ENCODE measurements around the gene TMEM223.

The TMEM223 gene

GRCh38 chr11:62832336-62833234 is 40.8 kb upstream of the TMEM223 start, which contains the start of gene TEX54:
Gene TEX54 (minus strand): TSS chr11:62832841.
- no peaks in the 10 kb centered on the region for H3K9me3 ChIP-seq (ENCODE audit: control insufficient read depth, insufficient read depth, low read depth, low read length)
- H3K27ac ChIP-seq (ENCODE audit: extremely low read depth, low read depth, low read length): peak within 1 kb of the TSS; percentile 88
- H3K4me3 ChIP-seq (ENCODE audit: low read depth, low read length): peak within 1 kb of the TSS; percentile 87
- H3K36me3 ChIP-seq (ENCODE audit: control insufficient read depth in 2 of 2, insufficient read depth in 1 of 2, low read length in 2 of 2): peaks cover 0 to 58% of the 10 kb centered on the region in 2 experiments; a peak in 2 of 3 replicates
- TF ChIP-seq ZFHX2 (tag by site-specific recombination; conservative IDR thresholded peaks at IDR 0.05): peak; percentile 79
- peak; percentile 34; the same call in 1 of the 2 replicates for TF ChIP-seq ZFP69B (tag by site-specific recombination; IDR thresholded peaks at IDR 0.05)
- TF ChIP-seq ZNF660 (tag by site-specific recombination; IDR thresholded peaks at IDR 0.05): 0 out of 2 replicates have a peak, but pooled peaks have one; percentile 16
- TF ChIP-seq ZBTB17 (tag by site-specific recombination; IDR thresholded peaks at IDR 0.05): peak; percentile 97
- TF ChIP-seq BCL11A (tag by site-specific recombination; IDR thresholded peaks at IDR 0.05; ENCODE audit: low read depth): no peak
- TF ChIP-seq ZNF777 (tag by site-specific recombination; IDR thresholded peaks at IDR 0.05; ENCODE audit: borderline replicate concordance): 0 out of 2 replicates have a peak, but pooled peaks have one; percentile 21
- no peak for TF ChIP-seq ZNF645 (tag by site-specific recombination; IDR thresholded peaks at IDR 0.05)
- no peak for TF ChIP-seq ZNF639 (tag by site-specific recombination; IDR thresholded peaks at IDR 0.05)
- peak; percentile 49 for TF ChIP-seq EGR2 (tag by site-specific recombination; IDR thresholded peaks at IDR 0.05; ENCODE audit: low read depth)
- TF ChIP-seq HIC1 (tag by site-specific recombination; IDR thresholded peaks at IDR 0.05): peak; percentile 46; the same call in 1 of the 2 replicates
- TF ChIP-seq ZBTB20 (tag by site-specific recombination; IDR thresholded peaks at IDR 0.05): peak; percentile 38; the same call in 1 of the 2 replicates
- TF ChIP-seq ZNF585B (tag by site-specific recombination; IDR thresholded peaks at IDR 0.05): no peak
- CTCF ChIA-PET: interaction anchor here (0.5 to 1.5 kb wide), 5 partner anchors 17 to 109 kb away, joined by 3 to 13 read pairs (median 4); partner anchors contain the start of gene TMEM179B
- H3K4me1 ChIP-seq (ENCODE audit: control insufficient read depth, insufficient read depth, low read length): peaks cover 2% of the 10 kb centered on the region; the same call in 1 of the 2 replicates
- POLR2A ChIA-PET: interaction anchor here (0.5 to 5.1 kb wide), 36 partner anchors 8 to 265 kb away, joined by 3 to 93 read pairs (median 6); partner anchors contain the start of genes BSCL2, EEF1G, GNG3 and HNRNPUL2

GRCh38 chr11:62831520-62832335 is 39.9 kb upstream of the TMEM223 start, which contains the start of gene STX5:
Gene STX5 (minus strand): TSS chr11:62832051. CDS start chr11:62831243, 808 bp downstream.
- Histone ChIP-seq H3K4me3 (ENCODE audit: low read depth, low read length) (peak within 1 kb of the TSS; percentile 87), H3K4me1 (ENCODE audit: control insufficient read depth, insufficient read depth, low read length) (peaks cover 2% of the 10 kb centered on the region; the same call in 1 of the 2 replicates), H3K9me3 (ENCODE audit: control insufficient read depth, insufficient read depth, low read depth, low read length) (no peaks in the 10 kb centered on the region), H3K36me3 (ENCODE audit: control insufficient read depth in 2 of 2, insufficient read depth in 1 of 2, low read length in 2 of 2) (peaks cover 0 to 61% of the 10 kb centered on the region in 2 experiments; a peak in 2 of 3 replicates), H3K27ac (ENCODE audit: extremely low read depth, low read depth, low read length) (peak within 1 kb of the TSS; percentile 88)
- CTCF ChIA-PET: interaction anchor here (1.5 kb wide), 1 partner anchor 44 kb away, joined by 13 read pairs; the partner anchor contains the start of gene TMEM179B
- POLR2A ChIA-PET: interaction anchor here (0.5 to 5.1 kb wide), 42 partner anchors 9 to 407 kb away, joined by 3 to 93 read pairs (median 5); partner anchors contain the start of genes BSCL2, C11orf98, CSKMT and EEF1G
- no peak for TF ChIP-seq ZNF175 (tag by site-specific recombination; IDR thresholded peaks at IDR 0.05)
- no peak for TF ChIP-seq ZNF174 (tag by site-specific recombination; IDR thresholded peaks at IDR 0.05)
- peak; percentile 58; the same call in 1 of the 2 replicates for TF ChIP-seq ZBTB8A (tag by site-specific recombination; IDR thresholded peaks at IDR 0.05)
- 0 out of 2 replicates have a peak, but pooled peaks have one; percentile 7 for TF ChIP-seq ZNF660 (tag by site-specific recombination; IDR thresholded peaks at IDR 0.05)
- TF ChIP-seq ATF2 (tag by site-specific recombination; IDR thresholded peaks at IDR 0.05; ENCODE audit: low read depth): peak; percentile 64
- TF ChIP-seq ZNF335 (tag by site-specific recombination; conservative IDR thresholded peaks at IDR 0.05): peak; percentile 85
- peak; percentile 50; the same call in 1 of the 2 replicates for TF ChIP-seq ZNF501 (tag by site-specific recombination; IDR thresholded peaks at IDR 0.05)
- no peak for TF ChIP-seq YY1 (tag by site-specific recombination; IDR thresholded peaks at IDR 0.05)
- no peak for TF ChIP-seq SALL2 (tag by site-specific recombination; IDR thresholded peaks at IDR 0.05; ENCODE audit: borderline replicate concordance)
- no peak for TF ChIP-seq SETDB1 (IDR thresholded peaks at IDR 0.05; ENCODE audit: insufficient read length, low read length)
- no peak for TF ChIP-seq KLF7 (tag by site-specific recombination; IDR thresholded peaks at IDR 0.05; ENCODE audit: borderline replicate concordance)
- TF ChIP-seq ZNF624 (tag by site-specific recombination; IDR thresholded peaks at IDR 0.05): no peak
- no peak for TF ChIP-seq ZNF133 (tag by site-specific recombination; IDR thresholded peaks at IDR 0.05)
